ENCODE results near the gene YIPF6.
"Not testable (repeated sequence)": the region's sequence is repeated elsewhere in the genome, so short reads cannot be mapped to it uniquely, and the experiment has no call there.

Gene YIPF6

GRCh38 chrX:68508799-68509198 is 9.9 kb downstream of the YIPF6 start:
- no peak for DNase-seq

- peak; percentile 34 to 56 for DNase-seq
Measured at GRCh38 chrX:68511255-68511654, 12.4 kb downstream of the YIPF6 start.

- not testable (repeated sequence) for DNase-seq
Measured at GRCh38 chrX:68524680-68525079, 25.8 kb downstream of the YIPF6 start.

- DNase-seq = no peak
Measured at GRCh38 chrX:68532831-68533533, 34.1 kb downstream of the YIPF6 start.

GRCh38 chrX:68533656-68534055 is 34.8 kb downstream of the YIPF6 start:
- DNase-seq = no peak

- DNase-seq = peak in 1 of 2 donors; percentile 31
Measured at GRCh38 chrX:68534691-68535090, 35.8 kb downstream of the YIPF6 start.

- DNase-seq = no peak
Measured at GRCh38 chrX:68536429-68536828, 37.6 kb downstream of the YIPF6 start.

DNA sequence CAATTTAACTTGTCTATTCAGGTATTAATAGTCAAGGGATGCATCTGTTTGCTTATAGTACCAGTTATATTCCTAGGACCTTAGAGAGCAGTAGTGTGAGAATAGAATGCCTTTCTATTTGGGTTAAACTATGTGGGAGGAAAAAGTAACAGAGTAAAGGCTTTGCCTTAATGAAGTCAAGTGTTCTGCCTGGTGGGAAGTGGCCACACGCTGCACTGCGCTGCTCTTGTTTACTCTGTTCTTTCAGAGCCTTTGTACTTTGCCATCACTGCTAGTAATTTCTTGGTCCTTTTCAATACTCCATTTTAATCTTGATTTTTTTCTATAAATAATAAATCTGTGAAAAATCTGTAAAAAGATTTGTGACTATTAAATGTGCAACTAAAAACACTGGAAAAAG is 38.0 kb downstream of the YIPF6 start:
- DNase-seq = no peak

- no peak for DNase-seq
Measured at GRCh38 chrX:68550193-68550592, 51.3 kb downstream of the YIPF6 start.

DNA sequence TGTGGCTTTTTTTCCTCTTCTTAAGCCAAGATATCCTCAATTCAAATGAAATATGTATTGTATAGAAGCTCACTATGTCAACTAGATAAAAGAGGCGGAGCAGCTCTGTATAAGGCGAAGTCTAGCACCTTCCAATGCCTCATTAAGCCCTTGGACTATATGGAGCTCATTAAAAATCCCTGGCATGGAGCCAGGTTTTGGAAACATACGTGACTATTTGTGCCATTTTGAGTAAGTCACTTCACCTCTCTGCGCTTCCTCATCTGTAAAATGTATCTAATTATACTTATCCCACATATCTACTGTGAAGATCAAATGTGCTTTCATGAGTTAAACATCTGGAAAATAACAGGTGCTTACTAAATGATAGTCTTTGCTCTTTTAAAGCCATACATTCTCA is 57.2 kb downstream of the YIPF6 start:
- no peak for DNase-seq

DNA sequence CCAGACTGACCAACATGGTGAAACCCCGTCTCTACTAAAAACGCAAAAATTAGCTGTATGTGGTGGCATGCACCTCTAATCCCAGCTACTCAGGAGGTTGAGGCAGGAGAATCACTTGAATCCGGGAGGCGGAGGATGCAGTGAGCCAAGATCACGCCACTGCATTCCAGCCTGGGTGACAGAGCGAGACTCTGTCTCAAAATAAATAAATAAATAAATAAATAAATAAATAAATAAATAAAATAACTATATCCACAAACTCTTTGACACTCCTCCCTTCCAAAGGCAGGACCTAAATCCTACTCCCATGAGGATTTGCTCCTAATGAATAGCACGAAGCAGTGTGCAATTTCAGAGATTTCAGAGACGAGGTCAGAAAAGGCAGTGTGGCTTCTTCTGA is 58.3 kb downstream of the YIPF6 start:
- DNase-seq = not testable (repeated sequence)

DNA sequence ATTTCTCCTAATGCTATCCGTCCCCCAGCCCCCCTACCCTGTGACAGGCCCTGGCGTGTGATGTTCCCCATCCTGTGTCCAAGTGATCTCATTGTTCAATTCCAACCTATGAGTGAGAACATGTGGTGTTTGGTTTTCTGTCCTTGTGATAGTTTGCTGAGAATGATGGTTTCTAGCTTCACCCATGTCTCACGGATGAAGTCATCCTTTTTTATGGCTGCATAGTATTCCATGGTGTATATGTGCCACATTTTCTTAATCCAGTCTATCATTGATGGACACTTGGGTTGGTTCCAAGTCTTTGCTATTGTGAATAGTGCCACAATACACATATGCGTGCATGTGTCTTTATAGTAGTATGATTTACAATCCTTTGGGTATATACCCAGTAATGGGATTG is 61.1 kb downstream of the YIPF6 start:
- DNase-seq = not testable (repeated sequence)

GRCh38 chrX:68568136-68568535 is 69.3 kb downstream of the YIPF6 start:
- DNase-seq = no peak

DNA sequence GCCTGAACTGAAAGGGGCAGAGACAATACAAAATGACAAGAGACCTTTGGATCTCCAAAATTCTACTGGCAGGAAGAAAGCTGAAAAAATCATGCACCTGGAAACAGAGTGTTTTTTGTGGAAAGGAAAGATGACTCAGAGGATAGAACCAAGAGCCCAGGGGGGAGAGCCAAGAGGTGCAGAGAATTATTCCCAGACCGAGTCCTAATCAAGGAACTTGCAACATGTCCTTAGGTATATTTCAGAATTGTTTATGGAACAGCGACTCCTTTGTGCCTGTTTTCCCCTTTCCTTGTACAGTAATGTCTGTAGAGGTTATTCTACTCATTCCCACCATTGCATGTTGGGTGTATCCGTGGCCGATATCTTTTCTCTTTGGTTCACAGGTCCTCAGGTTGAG is 71.7 kb downstream of the YIPF6 start:
- DNase-seq = no peak

- DNase-seq = peak in 1 of 2 donors; percentile 34
Measured at GRCh38 chrX:68571292-68571609, 72.4 kb downstream of the YIPF6 start.

DNA sequence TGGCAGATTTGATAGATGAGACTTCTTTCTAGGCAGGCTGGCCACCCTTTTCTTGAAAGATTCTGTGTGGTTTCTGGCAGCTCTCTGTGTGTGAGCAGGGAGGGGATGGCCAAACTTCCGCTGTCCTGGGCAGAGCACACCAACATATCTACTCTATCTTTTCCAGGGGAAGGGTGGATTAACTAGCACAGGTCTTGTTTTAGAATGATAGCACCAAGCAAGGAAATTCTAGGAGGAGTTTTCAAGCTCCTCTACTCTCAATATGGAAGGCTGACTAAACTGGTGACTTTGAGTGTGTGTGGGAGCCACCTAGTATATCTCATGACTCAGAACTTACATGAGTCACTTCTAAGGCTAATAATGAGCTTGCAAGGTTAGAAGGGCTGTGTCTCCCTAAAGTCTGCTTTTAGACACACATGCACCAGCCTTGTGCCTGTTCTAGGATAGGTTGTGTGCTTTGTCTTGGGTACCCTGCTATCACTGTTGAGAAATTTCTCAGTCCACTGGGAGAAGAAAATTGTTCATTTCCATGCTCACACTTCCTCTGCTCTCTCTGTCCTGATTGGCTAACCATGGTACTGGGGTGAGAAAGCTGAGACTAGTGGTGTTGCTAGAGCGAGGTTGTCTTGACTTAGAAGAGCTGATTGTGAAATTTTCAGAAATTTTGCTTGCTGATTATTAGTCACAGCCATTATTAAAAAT is 72.9 kb downstream of the YIPF6 start:
- DNase-seq = peak; percentile 76 to 79

DNA sequence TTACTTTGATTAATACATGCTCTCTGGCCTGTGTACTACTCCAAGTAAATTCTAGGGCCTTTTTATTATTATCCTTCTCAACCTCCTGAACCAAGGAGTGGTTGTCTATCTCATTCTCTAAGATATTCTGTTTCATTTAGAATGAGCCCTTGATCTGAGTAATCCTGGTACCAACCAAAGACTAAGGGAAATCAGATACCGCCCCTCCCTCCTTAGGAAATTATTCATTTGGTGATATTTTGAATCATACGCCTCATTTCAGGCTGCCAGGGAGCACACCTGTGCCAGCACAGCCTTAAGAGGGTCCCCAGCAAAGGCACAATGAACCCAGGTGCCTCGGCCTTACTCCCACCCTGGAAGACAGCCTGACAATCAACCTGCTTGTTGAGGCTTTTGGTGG is 75.4 kb downstream of the YIPF6 start:
- no peak for DNase-seq

DNA sequence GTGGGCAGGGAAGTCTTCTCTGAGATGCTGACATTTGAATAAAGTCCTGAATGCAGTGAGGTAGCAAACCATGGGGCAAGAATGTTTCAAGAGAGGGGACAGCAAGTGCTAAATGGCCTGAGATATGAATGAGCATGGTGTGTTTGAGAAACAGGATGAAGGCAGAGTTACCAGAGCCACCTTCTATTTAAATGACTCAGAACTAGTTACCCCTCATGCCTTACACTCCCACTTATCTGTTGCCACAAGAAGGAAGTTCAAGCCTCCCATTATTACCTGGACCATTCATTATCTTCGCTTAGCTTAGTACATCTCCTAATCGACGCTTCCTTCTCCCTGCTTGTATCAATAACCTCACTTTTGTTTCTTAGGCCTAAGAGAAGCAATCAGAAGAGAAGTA is 81.0 kb downstream of the YIPF6 start:
- DNase-seq = no peak

GRCh38 chrX:68584221-68584620 is 85.4 kb downstream of the YIPF6 start:
- peak; percentile 24 to 44 for DNase-seq

Data from inflammatory macrophage (primary cell).